Activated naive CD4-positive, alpha-beta T cell treated with anti-CD3 and anti-CD28 coated beads, Interleukin-2, amount 50 U/mL, for 16 hours (primary cell): ENCODE measurements around the gene SERPINA12.

Source experiments
- DNase-seq: peaks from one replicate; pipeline ENCODE4 v3.0.0-alpha.2; 2020

Gene SERPINA12

GRCh38 chr14:94509356-94509755, at the start of gene SERPINA12:
Gene SERPINA12 (minus strand): TSS chr14:94509469. CDS start chr14:94498397, 11,072 bp downstream.
- no peak for DNase-seq

- DNase-seq = no peak
Measured at GRCh38 chr14:94558842-94559241, 49.6 kb upstream of the SERPINA12 start.

- no peak for DNase-seq
Measured at GRCh38 chr14:94557327-94557726, 48.1 kb upstream of the SERPINA12 start.

- no peak for DNase-seq
Measured at GRCh38 chr14:94555991-94556390, 46.7 kb upstream of the SERPINA12 start.

GRCh38 chr14:94550041-94550440, 40.8 kb upstream of the SERPINA12 start:
- DNase-seq = no peak

GRCh38 chr14:94548999-94549985, 40.0 kb upstream of the SERPINA12 start:
- peak; percentile 46 for DNase-seq

- DNase-seq = no peak
Measured at GRCh38 chr14:94548131-94548998, 39.1 kb upstream of the SERPINA12 start.

GRCh38 chr14:94547726-94548125, 38.5 kb upstream of the SERPINA12 start:
- no peak for DNase-seq

GRCh38 chr14:94547151-94547680, 37.9 kb upstream of the SERPINA12 start:
- DNase-seq = no peak

- no peak for DNase-seq
Measured at GRCh38 chr14:94545131-94545841, 36.0 kb upstream of the SERPINA12 start.

GRCh38 chr14:94544726-94545125, 35.5 kb upstream of the SERPINA12 start:
- DNase-seq = no peak

GRCh38 chr14:94543449-94544124, 34.3 kb upstream of the SERPINA12 start:
- DNase-seq = no peak

GRCh38 chr14:94542811-94543440, 33.7 kb upstream of the SERPINA12 start:
- DNase-seq = no peak

- DNase-seq = no peak
Measured at GRCh38 chr14:94542111-94542810, 33.0 kb upstream of the SERPINA12 start.

- DNase-seq = no peak
Measured at GRCh38 chr14:94541234-94541975, 32.1 kb upstream of the SERPINA12 start.

- DNase-seq = no peak
Measured at GRCh38 chr14:94540031-94540794, 30.9 kb upstream of the SERPINA12 start.

GRCh38 chr14:94539181-94539580, 29.9 kb upstream of the SERPINA12 start:
- no peak for DNase-seq

GRCh38 chr14:94538070-94538740, 28.9 kb upstream of the SERPINA12 start:
- DNase-seq = no peak

- DNase-seq = no peak
Measured at GRCh38 chr14:94536836-94537235, 27.6 kb upstream of the SERPINA12 start.
